ENCODE data around the gene OR11L1.

- no peak for TF ChIP-seq CTCF (IDR thresholded peaks at IDR 0.05)
- no peak for TF ChIP-seq CREM (CRISPR knock-in tag; IDR thresholded peaks at IDR 0.05)
- TF ChIP-seq HMGXB4 (CRISPR knock-in tag; IDR thresholded peaks at IDR 0.05), result no peak
- TF ChIP-seq NFYB (CRISPR knock-in tag; conservative IDR thresholded peaks at IDR 0.05; ENCODE audit: low read depth), result no peak
Observed at GRCh38 chr1:247845011-247845692, 3.5 kb upstream of the OR11L1 start.

All from WTC11 (cell line).